Inflammatory macrophage treated with lipopolysaccharide for 4 hours (primary cell): Measurements from ENCODE around the gene MINK1.

Experiments used
- DNase-seq: peaks from one replicate; pipeline ENCODE4 v3.0.0-alpha.2; 2020

MINK1 gene

GRCh38 chr17:4833178-4833940, at the start of gene MINK1:
TSS of gene MINK1 (plus strand) at chr17:4833340. CDS start at chr17:4833584, 244 bp downstream.
- DNase-seq = peak; percentile 89

GRCh38 chr17:4785311-4786105, 47.6 kb upstream of the MINK1 start:
- peak; percentile 9 for DNase-seq

DNA sequence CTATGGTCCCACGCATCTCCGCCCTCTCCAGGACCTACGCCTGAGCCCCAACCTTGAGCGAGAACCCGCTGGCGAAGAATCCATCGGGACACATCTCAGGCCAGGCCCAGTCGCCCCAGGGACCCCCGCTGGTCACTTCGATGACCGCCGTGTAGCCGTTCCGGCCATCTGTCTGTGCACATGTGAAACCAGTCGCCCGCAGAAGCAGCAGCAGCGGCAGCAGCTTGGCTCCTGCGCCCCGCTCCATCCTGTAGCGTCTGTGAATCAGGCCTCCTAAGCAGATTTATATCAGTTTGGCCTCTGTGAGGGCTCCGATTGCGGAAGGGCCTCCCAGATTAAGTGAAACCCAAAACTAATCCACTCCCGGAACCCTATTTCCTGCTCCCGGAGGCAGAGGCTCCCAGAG, 47.0 kb upstream of the MINK1 start, which contains the start of gene VMO1:
Gene VMO1, minus strand, starts transcription at position 259 of the 406 bp plus-strand sequence. Its CDS starts 12 bp downstream, at position 247.
- peak; percentile 25 for DNase-seq

- DNase-seq = no peak
Observed at GRCh38 chr17:4786516-4786915, 46.6 kb upstream of the MINK1 start.

- no peak for DNase-seq
Observed at GRCh38 chr17:4788159-4788806, 44.9 kb upstream of the MINK1 start.

- no peak for DNase-seq
Observed at GRCh38 chr17:4788807-4789700, 44.1 kb upstream of the MINK1 start, which contains the start of gene GLTPD2. TSS of gene GLTPD2 (plus strand) at chr17:4788964. CDS start at chr17:4789012, 48 bp downstream.

DNA sequence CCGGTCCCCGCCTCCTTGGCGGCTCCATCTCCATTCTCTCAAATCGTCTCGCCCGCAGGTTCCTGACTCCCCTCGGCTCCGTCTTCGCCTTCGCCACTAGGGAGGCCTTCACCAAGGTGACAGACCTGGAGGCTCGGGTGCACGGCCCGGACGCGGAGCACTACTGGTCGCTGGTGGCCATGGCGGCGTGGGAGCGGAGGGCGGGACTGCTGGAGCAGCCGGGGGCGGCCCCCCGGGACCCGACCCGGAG, 43.5 kb upstream of the MINK1 start:
- no peak for DNase-seq

DNA sequence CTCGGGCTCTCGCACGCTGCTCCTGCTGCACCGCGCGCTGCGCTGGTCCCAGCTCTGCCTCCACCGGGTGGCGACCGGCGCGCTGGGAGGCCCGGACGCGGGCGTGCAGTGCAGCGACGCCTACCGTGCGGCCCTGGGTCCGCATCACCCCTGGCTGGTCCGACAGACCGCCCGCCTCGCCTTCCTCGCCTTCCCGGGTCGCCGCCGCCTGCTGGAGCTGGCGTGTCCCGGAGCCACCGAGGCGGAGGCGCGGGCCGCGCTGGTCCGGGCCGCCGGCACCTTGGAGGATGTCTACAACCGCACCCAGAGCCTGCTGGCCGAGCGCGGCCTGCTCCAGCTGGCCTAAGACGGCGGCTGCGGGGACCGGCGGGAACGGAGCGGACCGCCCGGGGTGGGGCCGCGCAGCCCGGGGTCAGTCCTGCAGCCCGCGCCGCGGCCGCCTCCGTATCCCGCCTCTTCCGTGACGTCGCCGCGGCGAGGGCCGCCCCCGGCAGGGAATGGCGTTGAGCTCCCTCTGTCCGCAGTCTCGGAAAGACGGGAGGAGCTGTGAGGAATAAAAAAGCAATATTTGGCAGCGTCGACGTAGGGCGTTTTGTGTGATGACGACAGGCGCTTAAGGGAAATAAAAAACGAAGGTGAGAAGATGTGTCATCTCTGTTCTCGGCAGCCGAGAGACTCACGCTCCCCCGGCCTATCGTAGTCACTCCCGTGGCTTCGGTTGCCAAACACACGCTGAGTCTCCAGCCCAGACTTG, 43.0 kb upstream of the MINK1 start:
- peak; percentile 88 for DNase-seq

- DNase-seq = no peak
Observed at GRCh38 chr17:4790705-4791088, 42.4 kb upstream of the MINK1 start.

DNA sequence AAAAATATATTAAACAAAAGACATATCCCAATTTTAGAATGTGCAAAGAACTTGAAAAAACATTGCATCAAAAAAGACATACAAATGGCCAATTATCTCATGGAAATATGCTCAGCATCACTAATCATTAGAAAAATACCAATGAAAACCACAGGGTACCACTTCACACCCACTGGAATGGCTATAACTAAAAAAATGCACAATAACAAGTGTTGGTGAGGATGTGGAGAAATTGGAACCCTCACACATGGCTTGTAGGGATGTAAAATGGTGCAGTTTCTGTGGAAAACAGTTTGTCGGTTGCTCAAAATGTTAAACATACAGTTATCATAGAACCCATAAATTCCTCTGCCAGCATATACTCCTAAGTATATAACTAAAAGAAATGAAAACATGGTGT, 38.0 kb upstream of the MINK1 start:
- DNase-seq = no peak

GRCh38 chr17:4796552-4796920, 36.6 kb upstream of the MINK1 start:
- DNase-seq = peak; percentile 51

DNA sequence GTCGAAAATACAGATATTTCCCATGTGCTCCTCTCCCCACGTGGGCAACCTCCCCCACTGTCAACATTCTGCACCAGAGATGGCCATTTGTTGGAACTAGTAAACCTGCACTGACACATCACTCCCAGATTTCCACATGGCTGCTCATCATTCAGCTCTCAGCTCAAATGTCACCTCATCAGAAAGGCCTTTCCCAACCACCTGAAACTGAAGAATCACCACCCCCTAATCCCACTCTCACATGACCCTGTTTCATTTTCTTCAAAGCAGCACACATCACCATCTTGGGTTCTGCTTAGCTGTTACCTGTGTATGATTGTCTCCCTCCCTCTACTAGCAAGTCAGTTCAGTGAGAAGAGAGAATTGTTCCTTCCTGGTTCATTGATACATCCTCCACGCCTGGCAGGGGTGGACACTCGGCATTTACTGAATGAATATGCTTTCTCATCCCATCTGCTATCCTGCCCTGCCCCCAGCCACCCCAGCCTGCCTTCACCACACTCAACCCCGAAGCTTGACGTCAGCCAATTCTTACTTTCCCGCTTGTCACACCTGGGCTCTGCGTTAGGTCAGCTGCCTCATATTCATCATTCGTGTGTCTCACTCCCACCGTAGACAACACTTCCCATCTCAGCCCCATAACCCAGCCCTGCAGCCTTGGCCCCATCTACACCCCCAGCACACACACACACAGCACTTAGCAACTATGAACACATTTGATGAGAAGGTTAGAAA, 32.5 kb upstream of the MINK1 start:
- no peak for DNase-seq

GRCh38 chr17:4802228-4802627, 30.9 kb upstream of the MINK1 start, which contains the start of gene C17orf114:
TSS of gene C17orf114 (minus strand) at chr17:4802328.
- DNase-seq = no peak

GRCh38 chr17:4806456-4806776, 26.7 kb upstream of the MINK1 start:
- DNase-seq = no peak

GRCh38 chr17:4806777-4807604, 26.1 kb upstream of the MINK1 start, which contains the start of gene PLD2:
TSS of gene PLD2 (plus strand) at chr17:4807152. CDS start at chr17:4807773, 621 bp downstream.
- DNase-seq = peak; percentile 90

DNA sequence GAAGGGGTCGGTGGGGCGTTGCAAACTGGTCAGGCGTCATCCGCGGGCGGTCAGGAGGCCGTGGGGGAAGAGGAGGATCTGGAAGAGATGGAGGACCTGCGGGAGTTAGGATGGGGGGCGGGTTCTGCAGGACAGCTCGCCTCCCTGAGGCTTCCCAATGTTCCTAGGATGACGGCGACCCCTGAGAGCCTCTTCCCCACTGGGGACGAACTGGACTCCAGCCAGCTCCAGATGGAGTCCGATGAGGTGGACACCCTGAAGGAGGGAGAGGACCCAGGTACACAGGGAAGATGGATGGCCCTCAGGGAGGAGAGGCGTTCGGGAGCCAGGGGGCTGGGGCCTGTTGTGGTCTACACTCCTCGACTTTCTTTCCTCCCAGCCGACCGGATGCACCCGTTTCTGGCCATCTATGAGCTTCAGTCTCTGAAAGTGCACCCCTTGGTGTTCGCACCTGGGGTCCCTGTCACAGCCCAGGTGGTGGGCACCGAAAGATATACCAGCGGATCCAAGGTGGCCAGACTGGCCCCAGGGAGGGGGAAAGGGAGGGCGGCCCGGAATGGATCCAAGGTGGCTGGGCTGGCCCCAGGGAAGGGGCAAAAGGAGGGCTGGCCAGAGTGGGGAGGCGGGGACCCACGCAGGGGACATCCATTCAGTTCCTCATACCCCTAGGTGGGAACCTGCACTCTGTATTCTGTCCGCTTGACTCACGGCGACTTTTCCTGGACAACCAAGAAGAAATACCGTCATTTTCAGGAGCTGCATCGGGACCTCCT, 25.3 kb upstream of the MINK1 start:
- no peak for DNase-seq

DNA sequence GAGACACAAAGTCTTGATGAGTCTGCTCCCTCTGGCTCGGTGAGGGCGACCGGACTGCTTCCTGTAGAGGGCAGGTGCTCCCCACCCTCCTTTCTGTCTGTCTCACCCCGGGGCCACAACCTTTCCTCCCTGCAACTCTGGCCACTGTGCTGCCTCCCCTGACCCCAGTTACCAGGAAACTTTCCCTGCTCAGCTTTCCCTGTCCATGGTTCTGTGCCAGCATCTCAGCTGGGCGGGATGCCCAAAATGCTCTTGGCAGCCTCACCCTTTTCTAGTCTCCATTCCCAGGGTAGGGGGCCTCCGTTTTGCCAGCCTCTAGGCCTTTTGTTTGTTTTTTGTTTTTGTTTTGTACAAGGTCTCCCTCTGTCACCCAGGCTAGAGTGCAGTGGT, 24.8 kb upstream of the MINK1 start:
- no peak for DNase-seq

DNA sequence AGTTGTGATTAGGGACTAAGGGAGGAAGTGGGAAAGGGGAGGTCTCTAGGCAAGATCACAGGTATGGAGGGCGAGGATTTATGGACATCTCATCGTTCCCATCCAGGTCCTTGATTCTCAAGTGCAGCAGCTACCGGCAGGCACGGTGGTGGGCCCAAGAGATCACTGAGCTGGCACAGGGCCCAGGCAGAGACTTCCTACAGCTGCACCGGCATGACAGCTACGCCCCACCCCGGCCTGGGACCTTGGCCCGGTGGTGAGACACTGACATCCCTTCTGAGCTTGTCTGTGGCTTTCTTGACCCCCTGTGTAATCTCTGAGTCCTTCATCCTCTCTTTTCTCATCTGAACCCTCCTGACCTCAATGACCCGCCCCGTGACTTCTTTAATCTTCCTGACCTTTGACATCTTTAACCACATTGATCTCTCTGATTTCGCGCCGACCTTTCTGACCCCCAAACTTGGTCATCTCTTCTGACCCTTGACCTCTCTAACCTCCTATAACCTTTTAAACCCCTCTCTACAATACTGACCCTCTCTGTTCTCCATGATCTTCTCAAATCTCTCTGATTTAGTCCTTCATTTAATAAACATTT, 22.3 kb upstream of the MINK1 start:
- DNase-seq = no peak

DNA sequence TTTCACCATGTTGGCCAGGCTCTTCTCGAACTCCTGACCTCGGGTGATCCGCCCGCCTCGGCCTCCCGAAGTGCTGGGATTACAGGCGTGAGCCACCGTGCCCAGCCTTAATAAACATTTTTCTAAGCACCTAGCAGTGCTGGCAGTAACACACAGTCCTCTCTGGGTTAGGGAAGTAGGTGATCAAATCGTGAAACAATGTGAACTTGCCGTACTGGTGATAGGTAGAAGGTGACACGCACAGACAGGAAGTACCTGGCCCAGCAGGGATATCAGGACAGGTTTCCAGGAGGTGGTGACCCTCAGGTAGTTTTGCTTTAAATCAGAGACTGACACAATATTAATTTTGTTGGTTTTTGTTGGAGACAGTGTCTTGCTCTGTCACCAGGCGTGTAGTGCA, 21.7 kb upstream of the MINK1 start:
- no peak for DNase-seq
